Measurements from ENCODE around the gene TGFBR1.

TGFBR1 gene

DNA sequence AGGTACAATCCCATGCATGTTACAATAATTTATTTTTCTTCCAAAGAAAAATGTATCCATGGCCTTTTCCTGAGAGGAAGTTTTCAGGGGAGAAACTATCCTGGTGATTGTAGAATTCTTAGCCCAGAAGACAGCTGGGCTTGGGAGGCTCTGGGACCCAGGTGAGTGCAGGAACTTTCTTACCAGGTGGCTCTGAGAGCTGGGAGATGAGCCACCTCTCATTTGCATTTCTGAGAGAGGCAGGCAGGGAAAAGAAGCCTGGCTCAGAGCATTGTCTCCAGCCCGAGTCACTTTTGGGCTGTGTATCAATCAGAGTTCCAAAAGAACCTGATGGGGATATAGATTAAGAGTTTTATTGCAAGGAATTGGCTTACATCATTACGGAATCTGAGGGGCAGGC is 64.2 kb downstream of the TGFBR1 start:
- TF ChIP-seq NFIC (IDR thresholded peaks at IDR 0.05) = no peak
- TF ChIP-seq, protein P1, sequence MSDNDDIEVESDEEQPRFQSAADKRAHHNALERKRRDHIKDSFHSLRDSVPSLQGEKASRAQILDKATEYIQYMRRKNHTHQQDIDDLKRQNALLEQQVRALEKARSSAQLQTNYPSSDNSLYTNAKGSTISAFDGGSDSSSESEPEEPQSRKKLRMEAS (IDR thresholded peaks at IDR 0.05) = no peak
- TF ChIP-seq, protein P2, sequence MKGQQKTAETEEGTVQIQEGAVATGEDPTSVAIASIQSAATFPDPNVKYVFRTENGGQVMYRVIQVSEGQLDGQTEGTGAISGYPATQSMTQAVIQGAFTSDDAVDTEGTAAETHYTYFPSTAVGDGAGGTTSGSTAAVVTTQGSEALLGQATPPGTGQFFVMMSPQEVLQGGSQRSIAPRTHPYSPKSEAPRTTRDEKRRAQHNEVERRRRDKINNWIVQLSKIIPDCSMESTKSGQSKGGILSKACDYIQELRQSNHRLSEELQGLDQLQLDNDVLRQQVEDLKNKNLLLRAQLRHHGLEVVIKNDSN (IDR thresholded peaks at IDR 0.05) = no peak
- TF ChIP-seq FOXM1 (IDR thresholded peaks at IDR 0.05; ENCODE audit: borderline replicate concordance, low read depth) = no peak
- TF ChIP-seq TCF12 (IDR thresholded peaks at IDR 0.05; ENCODE audit: low read depth) = no peak
- TF ChIP-seq RAD21 (IDR thresholded peaks at IDR 0.05; ENCODE audit: low read depth) = no peak
- no peak for TF ChIP-seq TAF1 (IDR thresholded peaks at IDR 0.05; ENCODE audit: low read depth)
- TF ChIP-seq EGR1 (IDR thresholded peaks at IDR 0.05) = no peak
- TF ChIP-seq EP300 (IDR thresholded peaks at IDR 0.05; ENCODE audit: borderline replicate concordance) = no peak
- TF ChIP-seq CREB1 (IDR thresholded peaks at IDR 0.05; ENCODE audit: low read depth) = no peak
- no peak for TF ChIP-seq YY1 (IDR thresholded peaks at IDR 0.05; ENCODE audit: low read depth)
- no peak for TF ChIP-seq ZBTB7A (IDR thresholded peaks at IDR 0.05; ENCODE audit: low read depth)
- TF ChIP-seq TEAD4 (IDR thresholded peaks at IDR 0.05) = no peak
- TF ChIP-seq, protein P3, sequence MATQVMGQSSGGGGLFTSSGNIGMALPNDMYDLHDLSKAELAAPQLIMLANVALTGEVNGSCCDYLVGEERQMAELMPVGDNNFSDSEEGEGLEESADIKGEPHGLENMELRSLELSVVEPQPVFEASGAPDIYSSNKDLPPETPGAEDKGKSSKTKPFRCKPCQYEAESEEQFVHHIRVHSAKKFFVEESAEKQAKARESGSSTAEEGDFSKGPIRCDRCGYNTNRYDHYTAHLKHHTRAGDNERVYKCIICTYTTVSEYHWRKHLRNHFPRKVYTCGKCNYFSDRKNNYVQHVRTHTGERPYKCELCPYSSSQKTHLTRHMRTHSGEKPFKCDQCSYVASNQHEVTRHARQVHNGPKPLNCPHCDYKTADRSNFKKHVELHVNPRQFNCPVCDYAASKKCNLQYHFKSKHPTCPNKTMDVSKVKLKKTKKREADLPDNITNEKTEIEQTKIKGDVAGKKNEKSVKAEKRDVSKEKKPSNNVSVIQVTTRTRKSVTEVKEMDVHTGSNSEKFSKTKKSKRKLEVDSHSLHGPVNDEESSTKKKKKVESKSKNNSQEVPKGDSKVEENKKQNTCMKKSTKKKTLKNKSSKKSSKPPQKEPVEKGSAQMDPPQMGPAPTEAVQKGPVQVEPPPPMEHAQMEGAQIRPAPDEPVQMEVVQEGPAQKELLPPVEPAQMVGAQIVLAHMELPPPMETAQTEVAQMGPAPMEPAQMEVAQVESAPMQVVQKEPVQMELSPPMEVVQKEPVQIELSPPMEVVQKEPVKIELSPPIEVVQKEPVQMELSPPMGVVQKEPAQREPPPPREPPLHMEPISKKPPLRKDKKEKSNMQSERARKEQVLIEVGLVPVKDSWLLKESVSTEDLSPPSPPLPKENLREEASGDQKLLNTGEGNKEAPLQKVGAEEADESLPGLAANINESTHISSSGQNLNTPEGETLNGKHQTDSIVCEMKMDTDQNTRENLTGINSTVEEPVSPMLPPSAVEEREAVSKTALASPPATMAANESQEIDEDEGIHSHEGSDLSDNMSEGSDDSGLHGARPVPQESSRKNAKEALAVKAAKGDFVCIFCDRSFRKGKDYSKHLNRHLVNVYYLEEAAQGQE (IDR thresholded peaks at IDR 0.05; ENCODE audit: low read depth) = no peak
- no peak for TF ChIP-seq CEBPB (IDR thresholded peaks at IDR 0.05)

DNA sequence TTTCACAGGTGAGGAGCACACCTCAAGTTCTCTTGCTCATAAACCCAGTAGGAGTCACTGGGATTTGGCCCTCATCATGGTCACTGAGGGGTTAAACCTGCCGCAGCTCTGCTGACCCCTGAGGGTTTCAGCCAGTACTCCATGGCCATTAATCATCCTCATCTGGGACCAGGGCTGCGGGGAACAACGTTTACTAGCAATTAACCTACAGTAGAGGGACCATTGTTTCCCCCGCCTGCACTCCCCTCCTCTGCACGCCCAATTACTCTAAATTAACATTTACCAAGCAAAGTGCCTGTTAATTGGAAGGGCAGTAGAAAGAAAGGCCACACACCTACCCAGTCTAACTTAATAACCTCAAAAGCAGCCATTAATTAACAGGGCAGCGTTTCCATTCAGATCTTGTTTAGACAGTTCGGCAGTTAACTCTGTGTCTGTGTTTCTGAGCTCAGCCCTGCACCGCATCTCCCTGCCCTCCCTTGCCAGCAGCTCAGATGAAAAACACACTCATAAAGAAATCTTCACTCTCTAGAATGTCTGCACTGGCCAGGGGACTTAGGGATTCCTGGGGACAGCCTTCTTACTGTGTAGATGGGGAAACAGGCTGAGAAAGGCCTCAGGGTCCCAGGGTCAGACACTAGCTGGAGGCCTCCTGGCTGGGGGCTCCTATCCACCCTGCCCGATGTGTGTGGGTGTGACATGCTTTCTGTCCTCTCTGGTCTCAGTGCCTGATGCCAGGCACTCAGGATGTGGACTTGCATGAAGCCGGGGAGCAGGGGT is 65.3 kb downstream of the TGFBR1 start:
- TF ChIP-seq FOXM1 (IDR thresholded peaks at IDR 0.05; ENCODE audit: borderline replicate concordance, low read depth) = no peak
- TF ChIP-seq EGR1 (IDR thresholded peaks at IDR 0.05) = no peak
- TF ChIP-seq TEAD4 (IDR thresholded peaks at IDR 0.05) = no peak
- no peak for TF ChIP-seq TCF12 (IDR thresholded peaks at IDR 0.05; ENCODE audit: low read depth)
- no peak for TF ChIP-seq EP300 (IDR thresholded peaks at IDR 0.05; ENCODE audit: borderline replicate concordance)
- TF ChIP-seq TAF1 (IDR thresholded peaks at IDR 0.05; ENCODE audit: low read depth) = no peak
- TF ChIP-seq, protein P3 (IDR thresholded peaks at IDR 0.05; ENCODE audit: low read depth) = no peak
- no peak for TF ChIP-seq CEBPB (IDR thresholded peaks at IDR 0.05)
- TF ChIP-seq, protein P1 (IDR thresholded peaks at IDR 0.05) = no peak
- no peak for TF ChIP-seq ZBTB7A (IDR thresholded peaks at IDR 0.05; ENCODE audit: low read depth)
- no peak for TF ChIP-seq NFIC (IDR thresholded peaks at IDR 0.05)
- no peak for TF ChIP-seq RAD21 (IDR thresholded peaks at IDR 0.05; ENCODE audit: low read depth)
- no peak for TF ChIP-seq YY1 (IDR thresholded peaks at IDR 0.05; ENCODE audit: low read depth)
- TF ChIP-seq, protein P2 (IDR thresholded peaks at IDR 0.05) = no peak
- TF ChIP-seq CREB1 (IDR thresholded peaks at IDR 0.05; ENCODE audit: low read depth) = no peak

DNA sequence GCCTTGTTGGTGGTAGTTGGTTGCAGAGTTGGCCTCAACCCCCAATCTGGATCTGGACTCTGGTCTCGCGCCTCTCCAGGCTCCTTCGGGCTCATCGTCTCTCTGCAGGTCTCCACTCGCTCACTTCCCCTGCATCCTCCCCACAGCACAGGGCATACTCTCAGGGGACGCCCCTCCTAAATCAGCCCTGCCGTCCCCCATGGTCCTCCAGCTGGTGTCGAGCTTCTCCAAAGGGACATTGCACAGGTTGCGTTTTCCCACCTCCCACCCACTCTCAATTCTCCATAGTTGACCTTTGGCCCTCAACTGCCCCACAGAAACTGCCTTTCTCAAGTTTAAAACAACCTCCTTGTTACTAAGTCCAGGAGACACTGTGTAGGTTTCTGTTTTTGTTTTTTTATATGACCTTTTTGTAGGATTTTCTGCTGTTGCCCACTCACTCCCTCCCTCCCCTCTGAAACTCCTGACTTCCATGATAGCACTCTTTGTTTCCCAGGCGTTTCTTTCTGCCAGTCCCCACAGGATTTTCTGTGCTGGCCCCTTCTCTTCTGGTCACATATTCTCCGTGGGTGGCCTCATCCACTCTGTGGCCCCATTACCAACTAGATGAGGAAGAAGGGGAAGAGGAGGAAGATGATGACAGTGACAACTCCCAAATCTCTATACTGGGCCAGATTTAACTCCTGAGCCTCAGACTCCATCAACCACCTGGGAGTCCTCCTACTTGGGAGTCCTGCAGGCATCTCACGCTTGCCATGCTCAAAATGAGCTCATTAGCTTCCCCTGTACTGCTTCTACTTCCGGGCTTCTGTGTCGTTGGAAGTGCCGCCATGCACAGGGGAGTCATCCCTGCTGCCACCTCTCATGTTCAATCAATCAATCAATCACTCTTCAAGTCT is 66.6 kb downstream of the TGFBR1 start:
- no peak for TF ChIP-seq TEAD4 (IDR thresholded peaks at IDR 0.05)
- no peak for TF ChIP-seq CEBPB (IDR thresholded peaks at IDR 0.05)
- TF ChIP-seq, protein P3 (IDR thresholded peaks at IDR 0.05; ENCODE audit: low read depth) = no peak
- TF ChIP-seq, protein P1 (IDR thresholded peaks at IDR 0.05) = no peak
- no peak for TF ChIP-seq ZBTB7A (IDR thresholded peaks at IDR 0.05; ENCODE audit: low read depth)
- TF ChIP-seq RAD21 (IDR thresholded peaks at IDR 0.05; ENCODE audit: low read depth) = no peak
- TF ChIP-seq CREB1 (IDR thresholded peaks at IDR 0.05; ENCODE audit: low read depth) = no peak
- no peak for TF ChIP-seq TAF1 (IDR thresholded peaks at IDR 0.05; ENCODE audit: low read depth)
